ENCODE measurements around the gene SEC61A2.

The SEC61A2 gene

GRCh38 chr10:12196531-12197211 lies 67.2 kb downstream of the SEC61A2 start:
- no peak for DNase-seq (ENCODE audit: low read depth, low spot score)

DNA sequence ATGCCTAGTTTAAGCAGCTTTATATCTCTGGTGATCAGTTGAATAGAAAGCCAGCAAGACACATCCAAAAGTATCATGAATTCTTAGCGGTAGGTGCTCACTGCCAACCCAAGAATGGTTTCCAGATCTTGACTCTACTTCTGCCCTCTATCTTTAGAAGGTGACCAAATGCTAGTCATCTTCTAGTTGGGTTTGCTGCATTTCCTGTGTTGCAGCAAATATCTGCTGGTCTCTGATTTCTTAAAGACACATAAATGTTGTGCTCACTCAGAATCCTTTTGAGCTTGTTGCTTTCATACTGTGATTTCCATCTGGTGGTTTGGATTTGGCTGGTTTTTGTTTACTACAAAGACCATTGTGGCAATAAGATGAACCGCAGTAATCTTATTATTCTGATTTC lies 68.7 kb downstream of the SEC61A2 start:
- DNase-seq (ENCODE audit: low read depth, low spot score) = no peak

GRCh38 chr10:12200850-12201249 lies 71.4 kb downstream of the SEC61A2 start:
- no peak for DNase-seq (ENCODE audit: low read depth, low spot score)

DNA sequence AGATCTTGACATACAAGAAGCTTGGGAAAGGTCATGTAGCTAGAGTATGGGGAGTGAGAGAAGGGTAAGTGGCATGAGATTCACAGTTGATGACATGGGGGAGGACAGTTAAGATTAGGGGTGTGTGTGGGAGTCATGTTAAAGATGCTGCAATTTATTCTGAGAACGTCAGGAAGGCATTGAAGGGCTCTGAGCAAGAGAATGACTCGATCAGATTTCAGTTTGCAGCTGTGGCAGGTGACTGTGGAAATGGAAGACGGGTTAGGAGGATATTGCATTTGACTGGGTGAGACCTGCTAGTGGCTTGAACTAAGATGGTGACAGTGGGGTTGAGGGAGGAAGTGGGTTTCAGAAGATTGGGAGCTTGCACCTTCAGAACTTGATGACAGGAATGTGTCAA lies 72.1 kb downstream of the SEC61A2 start:
- no peak for DNase-seq (ENCODE audit: low read depth, low spot score)

DNA sequence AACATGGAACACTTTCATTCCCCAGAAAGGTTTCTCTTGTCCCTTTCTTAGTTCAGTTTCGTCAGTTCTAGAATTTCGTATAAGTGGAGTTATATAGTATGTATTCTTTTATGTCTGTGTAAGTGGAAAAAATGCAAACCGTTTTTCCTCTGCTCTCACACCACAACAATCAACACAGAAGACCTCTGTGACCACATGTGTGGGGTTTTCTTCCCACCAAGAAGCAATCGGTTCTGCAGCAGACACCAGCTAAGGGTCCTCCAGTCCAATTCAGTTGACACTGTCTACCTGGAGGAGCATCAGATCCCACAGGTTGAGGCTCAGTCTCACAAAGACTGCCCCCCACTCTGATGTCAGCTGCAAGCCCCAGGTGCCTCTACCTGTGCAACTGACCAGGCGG lies 72.7 kb downstream of the SEC61A2 start:
- DNase-seq (ENCODE audit: low read depth, low spot score) = no peak

DNA sequence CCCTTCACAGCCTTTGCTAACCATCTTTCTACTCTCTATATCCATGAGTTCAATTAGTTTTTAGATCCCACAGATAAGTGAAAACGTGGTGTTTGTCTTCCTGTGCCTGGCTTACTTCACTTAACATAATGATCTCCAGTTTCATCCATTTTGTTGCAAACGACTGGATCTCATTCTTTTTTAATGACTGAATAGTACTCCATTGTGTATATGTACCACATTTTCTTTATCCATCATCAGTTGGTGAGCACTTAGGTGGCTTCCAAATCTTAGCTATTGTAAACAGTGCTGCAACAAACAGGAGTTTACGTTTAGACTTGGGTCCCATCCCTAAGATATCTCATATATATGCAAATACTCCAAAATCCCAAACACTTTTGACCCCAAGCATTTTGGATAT lies 75.6 kb downstream of the SEC61A2 start:
- DNase-seq (ENCODE audit: low read depth, low spot score) = no peak

GRCh38 chr10:12207114-12207513 lies 77.6 kb downstream of the SEC61A2 start:
- no peak for DNase-seq (ENCODE audit: low read depth, low spot score)

GRCh38 chr10:12208460-12208859 lies 79.0 kb downstream of the SEC61A2 start:
- no peak for DNase-seq (ENCODE audit: low read depth, low spot score)

DNA sequence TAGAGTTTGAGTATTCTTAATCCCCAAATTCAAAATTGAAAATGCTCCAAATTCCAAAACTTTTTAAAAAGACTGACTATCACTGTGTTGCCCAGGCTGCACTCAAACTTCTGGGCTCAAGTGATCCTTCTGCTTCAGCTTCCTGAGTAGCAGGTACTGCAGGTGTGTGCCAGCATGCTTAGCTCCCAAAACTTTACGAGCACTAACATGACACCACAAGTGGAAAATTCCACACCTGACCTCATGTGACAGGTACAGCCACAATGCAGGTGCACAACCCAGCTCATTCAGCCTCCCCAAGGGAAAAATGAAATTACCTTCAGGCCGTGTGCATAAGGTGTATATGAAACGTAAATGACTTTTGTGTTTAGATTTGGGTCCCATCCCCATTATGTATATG lies 83.0 kb downstream of the SEC61A2 start:
- DNase-seq (ENCODE audit: low read depth, low spot score) = no peak

- DNase-seq (ENCODE audit: low read depth, low spot score) = no peak
Measured at GRCh38 chr10:12213621-12214020, 84.1 kb downstream of the SEC61A2 start.

DNA sequence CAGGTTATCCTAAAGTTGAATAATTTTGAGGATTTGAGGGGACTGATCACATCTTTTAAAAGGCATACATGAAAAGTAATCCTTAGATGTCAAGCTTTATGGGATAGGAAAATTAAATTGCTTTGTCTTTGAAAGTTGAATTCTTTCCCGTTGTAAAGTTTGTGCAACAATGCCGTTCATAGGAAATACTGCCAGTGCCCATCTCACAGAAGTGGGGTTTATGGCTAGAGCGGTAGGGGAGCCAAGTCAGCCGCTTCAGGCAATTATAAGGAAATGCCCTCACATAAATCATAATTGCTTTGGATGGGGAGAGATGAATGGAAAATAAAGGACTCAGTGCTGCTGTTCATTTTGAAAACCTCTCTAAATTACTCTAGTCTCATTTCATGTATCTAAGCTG lies 84.6 kb downstream of the SEC61A2 start:
- DNase-seq (ENCODE audit: low read depth, low spot score) = no peak

GRCh38 chr10:12214763-12215218 lies 85.3 kb downstream of the SEC61A2 start:
- DNase-seq (ENCODE audit: low read depth, low spot score) = no peak

All from ELF-1 (cell line).